OCI-M1 (cell line): ENCODE results near the gene CHST6.
"Not testable (repeated sequence)": the region's sequence is repeated elsewhere in the genome, so short reads cannot be mapped to it uniquely, and the experiment has no call there.

Experiments used
- DNase-seq: peaks from one replicate; lab custom pipeline; 2025; lab: John Stamatoyannopoulos, UW

The CHST6 gene

GRCh38 chr16:75475420-75475847 lies 19.8 kb downstream of the CHST6 start:
- DNase-seq = no peak

GRCh38 chr16:75472908-75473877 lies 22.0 kb downstream of the CHST6 start:
- no peak for DNase-seq

GRCh38 chr16:75471723-75472633 lies 23.3 kb downstream of the CHST6 start:
- peak; percentile 80 for DNase-seq

GRCh38 chr16:75466760-75467159 lies 28.5 kb downstream of the CHST6 start:
- DNase-seq = no peak

- peak; percentile 99 for DNase-seq
These were observed 30.9 kb downstream of the CHST6 start, which contains the start of gene TMEM170A for GRCh38 chr16:75464122-75464918. TMEM170A (minus strand) TSS chr16:75464689; CDS start chr16:75464600, 89 bp downstream.

GRCh38 chr16:75463389-75464121 lies 31.7 kb downstream of the CHST6 start:
- DNase-seq = peak; percentile 56

GRCh38 chr16:75462806-75463205 lies 32.4 kb downstream of the CHST6 start:
- DNase-seq = peak; percentile 70

- DNase-seq = no peak
These were observed 33.7 kb downstream of the CHST6 start for GRCh38 chr16:75461575-75461974.

GRCh38 chr16:75460446-75460845 lies 34.8 kb downstream of the CHST6 start:
- DNase-seq = no peak

- DNase-seq = no peak
These were observed 35.5 kb downstream of the CHST6 start for GRCh38 chr16:75459691-75460090.

- DNase-seq = no peak
These were observed 36.8 kb downstream of the CHST6 start for GRCh38 chr16:75458439-75458838.

GRCh38 chr16:75458029-75458428 lies 37.2 kb downstream of the CHST6 start:
- no peak for DNase-seq

- DNase-seq = no peak
These were observed 37.7 kb downstream of the CHST6 start for GRCh38 chr16:75457485-75458021.

GRCh38 chr16:75456971-75457370 lies 38.3 kb downstream of the CHST6 start:
- DNase-seq = no peak

- not testable (repeated sequence) for DNase-seq
These were observed 38.8 kb downstream of the CHST6 start for GRCh38 chr16:75456486-75456885.

- DNase-seq = no peak
These were observed 39.6 kb downstream of the CHST6 start for GRCh38 chr16:75455677-75456076.

- DNase-seq = peak; percentile 79
These were observed 42.6 kb downstream of the CHST6 start for GRCh38 chr16:75452464-75453190.

- DNase-seq = no peak
These were observed 48.8 kb downstream of the CHST6 start for GRCh38 chr16:75446416-75446815.

- no peak for DNase-seq
These were observed 49.9 kb downstream of the CHST6 start for GRCh38 chr16:75445298-75445697.

- no peak for DNase-seq
These were observed 51.9 kb downstream of the CHST6 start for GRCh38 chr16:75443298-75443697.
